Endothelial cell of umbilical vein (primary cell): ENCODE results near the gene STAT5B. TPM values are rescaled to one million over a fixed set of nuclear protein-coding genes. Genes with fewer than 3 reads are reported as not detected.

Experiments used
- BruUV-seq: library from RNA; stranded (reverse); fragments of 400-500 nt; replicated peaks from 2 replicates; lab custom pipeline; 2021; lab: Mats Ljungman, UMichigan
- CTCF ChIA-PET: fragments of 300-600, 350-600 bp; sonication (Branson Sonifier 250); formaldehyde crosslinking; loops from one replicate; lab custom pipeline; 2021; ENCODE audit warnings: antibody characterized with exemption, inconsistent platforms; lab: Charles Lee
- POLR2A ChIA-PET: fragments of 300-600, 350-600 bp; sonication (Branson Sonifier 250); formaldehyde crosslinking; loops from one replicate; lab custom pipeline; 2021; ENCODE audit warnings: antibody characterized with exemption, inconsistent platforms; lab: Charles Lee
- DNase-seq: peaks from one replicate; pipeline ENCODE4 v3.0.0-alpha.2; 2011; ENCODE audit warnings: low read depth, low spot score
- FAIRE-seq: peaks from 2 replicates; lab custom pipeline; 2011; peaks lifted over from hg19 to GRCh38; lab: Jason Lieb, UNC
- H2AFZ ChIP-seq: 2 replicates; pipeline ENCODE4 v1.6.0; 2012; ENCODE audit warnings: low read depth, low read length, control low read depth, inconsistent platforms
- H3K27ac ChIP-seq: 2 replicates; pipeline ENCODE4 v1.5.1; 2011; ENCODE audit warnings: low read depth, mild to moderate bottlenecking, control low read depth, low read length, moderate library complexity; ENCODE audit not compliant: insufficient read depth
- H3K27me3 ChIP-seq, 2 experiments: 2 replicates each; pipeline versions ENCODE4 v1.6.0 to v1.6.1; 2011; ENCODE audit warnings: low read length in 2 of 2, mixed read lengths in 1 of 2; ENCODE audit not compliant: control insufficient read depth in 2 of 2, insufficient read depth in 2 of 2
- H3K36me3 ChIP-seq, 2 experiments: 2 replicates in 1 of 2; 3 replicates in 1 of 2; pipeline ENCODE4 v1.5.1; 2011; ENCODE audit warnings: low read length in 2 of 2, mild to moderate bottlenecking in 1 of 2, moderate library complexity in 1 of 2; ENCODE audit not compliant: control insufficient read depth in 2 of 2, insufficient read depth in 2 of 2; ENCODE audit errors: extremely low read depth in 1 of 2
- H3K4me1 ChIP-seq: 3 replicates; pipeline ENCODE4 v1.5.1; 2011; ENCODE audit warnings: mild to moderate bottlenecking, low read length; ENCODE audit not compliant: control insufficient read depth, insufficient read depth; ENCODE audit errors: extremely low read depth
- H3K4me2 ChIP-seq: 2 replicates; pipeline ENCODE4 v1.6.1; 2011; ENCODE audit warnings: low read length, control low read depth, mixed read lengths; ENCODE audit not compliant: insufficient read depth
- H3K4me3 ChIP-seq, 3 experiments: fragments of 200-600 bp in 1 of 3; sonication (generic), shearing (Covaris generic) in 1 of 3; replicated peaks in 1 of 3; 2 replicates each; pipeline ENCODE4 v1.5.1; 2011 to 2016; ENCODE audit warnings: control low read depth in 3 of 3, low read length in 3 of 3, mild to moderate bottlenecking in 2 of 3, inconsistent platforms in 1 of 3, low read depth in 1 of 3, moderate library complexity in 1 of 3; ENCODE audit not compliant: insufficient read depth in 1 of 3
- H3K79me2 ChIP-seq: 2 replicates; pipeline ENCODE4 v1.6.0; 2012; ENCODE audit warnings: low read length, inconsistent platforms; ENCODE audit not compliant: control insufficient read depth, insufficient read depth
- H3K9ac ChIP-seq: replicated peaks from 2 replicates; pipeline ENCODE3; 2011; ENCODE audit warnings: low read length, control low read depth; ENCODE audit not compliant: insufficient read depth; ENCODE audit errors: extremely low read depth
- H3K9me1 ChIP-seq: replicated peaks from 3 replicates; pipeline ENCODE4 v1.6.0; 2011; ENCODE audit warnings: mild to moderate bottlenecking, low read length; ENCODE audit not compliant: control insufficient read depth, insufficient read depth; ENCODE audit errors: extremely low read depth
- H3K9me3 ChIP-seq: replicated peaks from 2 replicates; pipeline ENCODE4 v1.5.1; 2012; ENCODE audit warnings: low read length, inconsistent platforms; ENCODE audit not compliant: control insufficient read depth, insufficient read depth
- H4K20me1 ChIP-seq: replicated peaks from 2 replicates; pipeline ENCODE3; 2011; ENCODE audit warnings: mild to moderate bottlenecking, low read length; ENCODE audit not compliant: control insufficient read depth, insufficient read depth; ENCODE audit errors: extremely low read depth
- CTCF ChIP-seq, 2 donors: IDR thresholded peaks; 1 replicate in 1 of 2; 2 replicates in 1 of 2; pipeline ENCODE4 v1.5.1; 2011; ENCODE audit warnings: low read length in 2 of 2, mild to moderate bottlenecking in 2 of 2, moderate library complexity in 2 of 2, control low read depth in 1 of 2, inconsistent platforms in 1 of 2, low read depth in 1 of 2; ENCODE audit not compliant: insufficient read depth in 1 of 2; ENCODE audit errors: extremely low read depth in 1 of 2
- EZH2 ChIP-seq: IDR thresholded peaks from 2 replicates; pipeline ENCODE4 v1.6.1; 2012; ENCODE audit warnings: borderline replicate concordance, low read depth, mild to moderate bottlenecking, moderate library complexity, low read length, inconsistent platforms; ENCODE audit not compliant: severe bottlenecking
- FOS ChIP-seq: IDR thresholded peaks from 2 replicates; pipeline ENCODE4 v1.6.1; 2011; ENCODE audit warnings: mild to moderate bottlenecking, low read length, moderate library complexity, borderline replicate concordance; ENCODE audit not compliant: insufficient read depth
- GATA2 ChIP-seq: IDR thresholded peaks from 2 replicates; pipeline ENCODE4 v1.7.0; 2011; ENCODE audit warnings: low read depth, mild to moderate bottlenecking, moderate library complexity, mixed read lengths, low read length; ENCODE audit not compliant: insufficient read length, insufficient read depth
- JUN ChIP-seq: IDR thresholded peaks from 2 replicates; pipeline ENCODE4 v1.6.1; 2011; ENCODE audit warnings: borderline replicate concordance, low read depth; ENCODE audit not compliant: insufficient read length, insufficient read depth
- MAX ChIP-seq: IDR thresholded peaks from 2 replicates; pipeline ENCODE4 v1.6.1; 2011; ENCODE audit not compliant: insufficient read depth, insufficient read length
- MYC ChIP-seq: IDR thresholded peaks from one replicate; pipeline ENCODE4 v1.6.1; 2011; ENCODE audit warnings: mild to moderate bottlenecking, low read depth, low read length
- POLR2A ChIP-seq: IDR thresholded peaks from 2 replicates; pipeline ENCODE4 v1.6.1; 2012; ENCODE audit warnings: low read depth, mild to moderate bottlenecking, control low read depth, low read length
- POLR2AphosphoS5 ChIP-seq: IDR thresholded peaks from 2 replicates; pipeline ENCODE4 v1.6.1; 2012; ENCODE audit warnings: low read depth, mild to moderate bottlenecking, control low read depth, low read length, moderate library complexity; ENCODE audit not compliant: insufficient read depth
- dilution Hi-C: fragments of 300-500 bp; cut with MboI; formaldehyde crosslinking; loops from one replicate; pipeline ENCODE4 v1.15.0; 2019; ENCODE audit warnings: low sequenced_read_pairs; ENCODE audit not compliant: extremely low pct_ligation_motif_present
- intact Hi-C: fragments of 100-400 bp; cut with micrococcal nuclease; formaldehyde crosslinking; loops from one replicate; pipeline ENCODE4 v1.10.0; 2022
- polyA plus RNA-seq, 4 experiments: library from polyadenylated mRNA; depleted of rRNA in 3 of 4; stranded (reverse) in 3 of 4; unstranded in 1 of 4; fragments of >200 nt; gene quantifications; 2 replicates each; pipeline versions ENCODE4 v1.2.1 to v1.2.3, GENCODE V29; 2011 to 2012; ENCODE audit warnings: missing spikeins in 1 of 4
- total RNA-seq: library from RNA; stranded (reverse); gene quantifications from 2 replicates; pipeline ENCODE4 v1.2.3, GENCODE V29; 2021

The STAT5B gene
- total and polyA plus RNA-seq, 2 donors (not counting 3 experiments of a cell fraction or from before 2014, with no cell fraction given) = 43.3 to 53.7 TPM

- ChIA-PET POLR2A (no interaction called here), CTCF (interaction anchor here (2.5 kb wide), 1 partner anchor 11 kb away, joined by 10 read pairs; no protein-coding TSS in a partner anchor)
- dilution Hi-C loops = no loop called here
- H3K4me3 ChIP-seq = no peak overlapping the region
- DNase-seq (no peak), FAIRE-seq (no peak)
- no peak overlapping the region for H3K27ac ChIP-seq
- H3K9me1 ChIP-seq = no peaks in the 10 kb centered on the region
- no TSS peak for BruUV-seq
- no peaks in the 10 kb centered on the region for H3K27me3 ChIP-seq
- intact Hi-C loops = no loop called here
- H3K9me3 ChIP-seq = no peaks in the 10 kb centered on the region
- no peaks in the 10 kb centered on the region for H3K36me3 ChIP-seq
- peaks cover 6% of the 10 kb centered on the region for H3K4me1 ChIP-seq
- no peaks in the 10 kb centered on the region for H4K20me1 ChIP-seq
- no peak overlapping the region for H3K4me2 ChIP-seq
- H3K79me2 ChIP-seq = peaks cover 16% of the 10 kb centered on the region
- no peak for TF ChIP-seq JUN
- TF ChIP-seq MYC = no peak
- TF ChIP-seq GATA2 = no peak
- TF ChIP-seq EZH2 = no peak
- no peak for TF ChIP-seq FOS
- TF ChIP-seq CTCF (IDR thresholded peaks at IDR 0.05; ENCODE audit: extremely low read depth in 1 of 2, insufficient read depth in 1 of 2, low read depth in 1 of 2, low read length in 2 of 2) = no peak
- TF ChIP-seq POLR2AphosphoS5 = no peak
- TF ChIP-seq MAX = no peak
- no peak for TF ChIP-seq POLR2A
- no peak overlapping the region for H2AFZ ChIP-seq
- H3K9ac ChIP-seq = no peak overlapping the region
Observed at GRCh38 chr17:42233156-42233555, 43.0 kb downstream of the STAT5B start.
